RWPE2 (cell line): Measurements from ENCODE around the gene MPPED2.

Experiments used
- ATAC-seq: fragments of 200-7000 bp; cut with Tn5 transposase; 3 replicates; pipeline ENCODE4 v1.9.1; 2021; ENCODE audit warnings: low read depth
- DNase-seq: peaks from one replicate; pipeline ENCODE4 v3.0.0-alpha.2; 2020; ENCODE audit warnings: low spot score
- H3K27ac ChIP-seq: fragments of 450-650 bp; 2 replicates; pipeline ENCODE4 v1.5.1; 2017; ENCODE audit warnings: mild to moderate bottlenecking; ENCODE audit not compliant: poor library complexity, severe bottlenecking
- H3K27me3 ChIP-seq: fragments of 250-450 bp; sonication (Bioruptor Pico); 2 replicates; pipeline ENCODE4 v1.5.1; 2021; ENCODE audit warnings: mild to moderate bottlenecking, moderate library complexity; ENCODE audit not compliant: insufficient read depth, poor library complexity, severe bottlenecking
- H3K36me3 ChIP-seq: fragments of 250-450 bp; sonication (Bioruptor Pico); 2 replicates; pipeline ENCODE4 v1.5.1; 2020; ENCODE audit warnings: low read depth, mild to moderate bottlenecking, moderate library complexity
- H3K4me1 ChIP-seq: fragments of 250-450 bp; sonication (Bioruptor Pico); 2 replicates; pipeline ENCODE4 v1.5.1; 2021; ENCODE audit warnings: mild to moderate bottlenecking, moderate library complexity; ENCODE audit not compliant: insufficient read depth, poor library complexity, severe bottlenecking
- H3K4me3 ChIP-seq: fragments of 250-450 bp; sonication (Bioruptor Pico); 2 replicates; pipeline ENCODE4 v1.5.1; 2021; ENCODE audit warnings: mild to moderate bottlenecking, moderate library complexity; ENCODE audit not compliant: severe bottlenecking
- H3K9me3 ChIP-seq: fragments of 250-450 bp; sonication (Bioruptor Pico); 2 replicates; pipeline ENCODE4 v1.5.1; 2021; ENCODE audit warnings: mild to moderate bottlenecking, moderate library complexity; ENCODE audit not compliant: severe bottlenecking
- CTCF ChIP-seq: fragments of 450-650 bp; IDR thresholded peaks from one replicate; pipeline ENCODE4 v1.5.1; 2017; ENCODE audit warnings: mild to moderate bottlenecking, moderate library complexity; ENCODE audit not compliant: poor library complexity, severe bottlenecking

The MPPED2 gene

GRCh38 chr11:30446520-30446919, 139.6 kb downstream of the MPPED2 start:
- no peak for ATAC-seq
- DNase-seq = no peak
- no peaks in the 10 kb centered on the region for H3K4me1 ChIP-seq
- no peaks in the 10 kb centered on the region for H3K36me3 ChIP-seq
- no peak for TF ChIP-seq CTCF
- H3K9me3 ChIP-seq = no peaks in the 10 kb centered on the region
- no peak overlapping the region for H3K27ac ChIP-seq
- H3K27me3 ChIP-seq = no peaks in the 10 kb centered on the region
- no peak overlapping the region for H3K4me3 ChIP-seq

GRCh38 chr11:30445056-30445455, 141.1 kb downstream of the MPPED2 start:
- Histone ChIP-seq H3K27me3 (no peaks in the 10 kb centered on the region), H3K4me3 (no peak overlapping the region), H3K4me1 (no peaks in the 10 kb centered on the region), H3K27ac (no peak overlapping the region), H3K36me3 (no peaks in the 10 kb centered on the region), H3K9me3 (no peaks in the 10 kb centered on the region)
- ATAC-seq (no peak), DNase-seq (no peak)
- TF ChIP-seq CTCF = no peak

- no peaks in the 10 kb centered on the region for H3K27me3 ChIP-seq
- ATAC-seq = no peak
- no peak for TF ChIP-seq CTCF
Measured at GRCh38 chr11:30440510-30440909, 145.6 kb downstream of the MPPED2 start.

GRCh38 chr11:30436801-30437200, 149.4 kb downstream of the MPPED2 start:
- H3K9me3 ChIP-seq = no peaks in the 10 kb centered on the region
- DNase-seq (no peak), ATAC-seq (no peak)
- no peaks in the 10 kb centered on the region for H3K36me3 ChIP-seq
- H3K27me3 ChIP-seq = no peaks in the 10 kb centered on the region
- no peaks in the 10 kb centered on the region for H3K4me1 ChIP-seq
- no peak overlapping the region for H3K27ac ChIP-seq
- TF ChIP-seq CTCF = no peak
- no peak overlapping the region for H3K4me3 ChIP-seq

More at GRCh38 chr11:30440510-30440909, 145.6 kb downstream of the MPPED2 start:
- H3K36me3 ChIP-seq = no peaks in the 10 kb centered on the region
- no peak overlapping the region for H3K4me3 ChIP-seq
- no peaks in the 10 kb centered on the region for H3K4me1 ChIP-seq
- DNase-seq = no peak
- H3K9me3 ChIP-seq = no peaks in the 10 kb centered on the region
- H3K27ac ChIP-seq = no peak overlapping the region

GRCh38 chr11:30435488-30435887, 150.7 kb downstream of the MPPED2 start:
- Histone ChIP-seq H3K4me3 (no peak overlapping the region), H3K36me3 (no peaks in the 10 kb centered on the region), H3K27ac (no peak overlapping the region), H3K9me3 (no peaks in the 10 kb centered on the region), H3K27me3 (no peaks in the 10 kb centered on the region), H3K4me1 (no peaks in the 10 kb centered on the region)
- no peak for DNase-seq
- ATAC-seq = no peak
- no peak for TF ChIP-seq CTCF
